CD1c-positive myeloid dendritic cell (primary cell): ENCODE data around the gene SGCD.
"Not testable (repeated sequence)": the region's sequence is repeated elsewhere in the genome, so short reads cannot be mapped to it uniquely, and the experiment has no call there.

Experiments used
- DNase-seq: peaks from one replicate; pipeline ENCODE4 v3.0.0-alpha.2; 2016; ENCODE audit errors: extremely low spot score

The SGCD gene

DNA sequence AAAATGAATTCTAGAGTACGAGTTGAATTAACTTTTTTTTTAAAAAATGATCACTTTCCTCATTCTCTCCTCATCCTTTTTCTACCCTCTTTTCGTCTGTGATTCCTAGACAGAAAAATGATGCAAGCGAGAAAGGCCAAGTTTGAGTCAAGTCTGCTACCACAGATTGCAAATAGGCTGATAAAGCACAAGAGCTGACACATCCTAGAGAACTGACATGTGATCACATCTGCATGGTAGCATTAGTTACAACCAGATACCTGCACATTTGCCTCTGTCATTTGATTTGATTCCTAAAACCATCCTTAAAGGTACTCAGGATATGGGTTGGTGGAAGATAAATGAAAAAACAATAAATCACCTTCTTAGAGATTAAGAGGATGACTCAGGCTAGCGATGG, 297.7 kb downstream of the SGCD start:
- DNase-seq = no peak

DNA sequence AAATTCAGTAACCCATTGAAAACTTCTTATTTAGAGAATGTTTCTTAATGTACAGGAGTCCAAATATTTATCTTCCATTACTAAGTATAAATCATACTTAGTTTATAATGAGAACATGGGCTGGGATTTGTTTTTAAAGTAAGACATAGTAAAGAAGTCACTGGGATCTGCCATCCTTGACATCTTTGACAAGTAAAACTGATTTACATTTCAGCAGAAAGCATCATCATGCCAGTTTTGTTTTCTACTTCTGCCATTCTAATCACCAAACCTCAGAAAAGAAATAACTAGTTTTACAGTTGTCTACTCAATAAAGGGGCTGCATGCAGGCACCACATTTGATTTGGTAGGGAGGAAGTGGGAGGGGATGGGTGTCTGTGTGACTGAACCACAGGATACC, 301.5 kb downstream of the SGCD start:
- no peak for DNase-seq

- DNase-seq = no peak
Observed at GRCh38 chr5:156631005-156631404, 304.0 kb downstream of the SGCD start.

DNA sequence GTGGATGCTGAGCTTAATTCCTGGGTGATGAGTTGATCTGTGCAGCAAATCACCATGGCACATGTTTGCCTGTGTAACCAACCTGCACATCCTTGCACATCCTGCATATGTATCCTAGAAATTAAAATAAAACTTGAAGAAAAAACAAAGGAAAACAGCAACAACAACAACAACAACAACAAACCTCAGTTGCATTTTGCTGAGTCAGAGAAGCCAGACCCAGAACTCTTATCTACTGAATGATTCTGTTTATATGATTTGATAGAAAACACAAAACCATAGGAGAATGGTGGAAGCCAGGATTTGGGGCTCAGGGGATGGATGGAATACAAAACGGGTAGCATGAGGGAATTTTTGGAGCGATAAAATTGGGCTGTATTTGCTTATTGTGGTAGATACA, 307.3 kb downstream of the SGCD start:
- DNase-seq = no peak

DNA sequence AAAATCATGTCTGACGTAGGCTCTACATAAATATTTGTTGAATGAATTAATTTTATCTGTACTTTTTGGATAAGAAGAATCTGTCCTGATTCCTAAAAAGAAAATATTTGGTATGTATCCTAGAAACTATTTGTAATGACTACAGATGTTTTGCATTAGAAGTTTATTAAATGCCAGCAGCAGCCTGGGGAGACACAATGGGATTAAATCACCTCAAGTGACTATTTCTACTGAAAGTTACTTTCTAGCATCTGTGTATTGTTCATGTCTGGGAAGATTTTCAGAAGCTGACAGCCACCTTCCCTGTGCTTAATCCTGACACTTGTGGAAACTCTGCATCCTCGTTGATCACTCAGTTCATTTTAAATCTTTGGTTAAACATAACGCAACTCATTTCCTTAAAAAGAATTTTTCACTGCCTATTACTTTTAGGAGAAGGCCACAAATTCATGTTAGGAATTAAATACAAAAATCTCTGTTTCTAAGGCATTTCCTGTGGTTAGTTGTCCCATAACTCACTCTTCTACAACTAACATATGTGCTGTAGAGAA, 313.8 kb downstream of the SGCD start:
- no peak for DNase-seq

- DNase-seq = no peak
Observed at GRCh38 chr5:156641686-156642085, 314.7 kb downstream of the SGCD start.

DNA sequence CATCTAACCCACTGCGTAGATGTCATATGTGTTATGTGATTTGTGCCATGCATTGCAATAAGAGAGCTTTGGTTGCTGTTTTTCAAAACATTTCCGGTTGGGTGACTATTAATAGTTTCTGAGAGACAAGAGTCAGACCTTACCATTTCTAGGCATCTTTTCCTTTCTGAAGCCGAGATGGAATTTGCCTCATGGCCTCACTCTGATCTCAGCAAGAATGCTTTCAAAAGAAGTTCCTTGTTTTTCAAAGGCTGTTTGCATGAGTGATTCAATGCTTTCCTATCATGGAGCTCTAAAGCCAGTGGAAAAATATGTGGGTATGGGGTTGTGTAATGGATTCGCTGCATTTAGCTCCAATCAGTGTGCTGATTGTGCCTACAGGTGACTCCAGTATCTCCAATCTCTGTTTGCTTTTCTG, 320.1 kb downstream of the SGCD start:
- DNase-seq = no peak

- DNase-seq = no peak
Observed at GRCh38 chr5:156654444-156654843, 327.5 kb downstream of the SGCD start.

DNA sequence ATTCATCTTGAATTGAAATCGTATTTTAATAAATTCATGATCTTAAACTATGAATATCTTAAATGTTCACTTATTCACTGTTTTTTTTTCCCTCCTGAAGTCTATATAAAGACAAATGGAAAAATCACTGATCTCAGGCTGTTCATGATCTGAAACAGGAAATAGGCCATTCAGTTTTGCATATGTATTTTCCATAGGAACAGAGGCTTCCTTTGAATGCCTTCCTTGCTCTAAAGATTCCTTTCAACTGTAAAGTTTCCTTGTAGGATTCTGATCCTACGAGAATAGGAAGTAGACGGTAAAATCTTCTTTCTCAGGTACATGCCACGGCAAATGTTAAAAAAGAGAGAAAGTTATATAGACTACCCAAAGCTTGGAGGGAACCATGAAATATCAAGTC, 328.8 kb downstream of the SGCD start:
- no peak for DNase-seq

DNA sequence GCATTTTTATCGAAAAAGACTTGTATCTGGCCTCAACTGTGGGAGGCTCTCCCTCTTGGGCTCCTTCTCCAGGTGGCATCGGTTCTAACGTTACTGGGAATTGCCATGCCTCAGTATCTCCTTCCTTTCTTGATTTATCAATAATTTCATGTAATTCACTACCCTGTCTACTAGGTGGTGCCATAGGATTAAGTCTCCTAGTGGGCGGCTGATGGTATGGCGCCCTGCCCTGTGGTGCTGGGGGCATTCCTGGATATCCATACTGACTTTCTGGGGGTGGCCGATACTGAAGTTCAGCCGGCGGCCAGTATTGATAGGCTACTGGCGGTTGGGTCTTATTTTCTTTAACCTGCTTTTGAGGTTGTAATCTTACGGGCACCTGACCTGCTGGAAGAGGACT, 337.9 kb downstream of the SGCD start:
- DNase-seq = not testable (repeated sequence)

DNA sequence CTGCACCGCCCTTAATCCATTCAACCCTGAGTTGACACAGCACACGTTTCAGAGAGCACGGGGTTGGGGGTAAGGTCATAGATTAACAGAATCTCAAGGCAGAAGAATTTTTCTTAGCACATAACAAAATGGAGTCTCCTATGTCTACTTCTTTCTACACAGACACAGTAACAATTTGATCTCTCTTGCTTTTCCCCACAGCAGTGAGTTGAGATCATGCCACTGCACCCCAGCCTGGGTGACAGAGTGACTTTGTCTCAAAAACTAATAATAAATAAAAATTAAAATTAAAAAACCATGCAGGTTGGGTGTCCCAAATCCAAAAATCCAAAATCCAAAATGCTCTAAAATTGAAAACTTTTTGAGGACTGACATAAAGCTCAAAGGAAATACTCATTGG, 339.7 kb downstream of the SGCD start:
- DNase-seq = not testable (repeated sequence)

- DNase-seq = no peak
Observed at GRCh38 chr5:156667616-156668015, 340.7 kb downstream of the SGCD start.

DNA sequence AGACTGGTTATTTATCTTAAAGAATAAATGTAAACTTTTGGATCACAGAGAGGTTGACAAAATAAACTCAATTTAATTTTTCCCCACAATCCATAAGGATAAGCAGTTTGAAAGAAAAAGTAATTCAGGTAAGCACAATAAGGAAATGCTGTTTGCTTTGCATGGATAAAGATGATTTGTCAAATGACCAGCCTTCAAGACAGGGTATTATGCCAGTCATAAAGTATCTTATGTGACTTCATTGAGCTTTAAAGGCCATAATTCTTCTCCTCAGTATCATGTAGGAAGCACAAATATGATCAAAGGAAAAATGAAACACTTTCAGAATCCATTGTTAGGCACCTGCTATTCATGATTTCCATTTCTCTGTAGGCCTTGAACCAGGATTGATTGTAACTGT, 342.5 kb downstream of the SGCD start:
- DNase-seq = no peak

DNA sequence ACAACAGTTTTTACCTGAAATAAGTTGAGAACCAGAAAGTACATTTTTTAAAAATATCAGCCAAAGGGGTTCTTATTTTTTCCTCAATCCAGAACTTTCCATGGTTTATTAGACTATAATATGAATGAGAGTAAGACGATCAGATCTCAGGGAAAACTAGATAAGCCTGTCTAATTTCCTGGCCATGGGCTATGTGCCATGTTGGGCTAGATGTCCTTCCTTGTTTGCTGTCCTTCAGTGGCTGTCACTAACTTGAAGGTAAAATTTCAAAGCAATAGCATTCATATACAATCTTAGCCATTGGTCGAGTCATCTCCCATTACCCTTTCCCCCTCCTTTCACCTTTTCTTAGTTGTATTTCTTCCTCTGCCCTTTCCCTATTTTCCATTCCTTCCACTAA, 343.7 kb downstream of the SGCD start:
- no peak for DNase-seq

- no peak for DNase-seq
Observed at GRCh38 chr5:156675395-156675794, 348.4 kb downstream of the SGCD start.

DNA sequence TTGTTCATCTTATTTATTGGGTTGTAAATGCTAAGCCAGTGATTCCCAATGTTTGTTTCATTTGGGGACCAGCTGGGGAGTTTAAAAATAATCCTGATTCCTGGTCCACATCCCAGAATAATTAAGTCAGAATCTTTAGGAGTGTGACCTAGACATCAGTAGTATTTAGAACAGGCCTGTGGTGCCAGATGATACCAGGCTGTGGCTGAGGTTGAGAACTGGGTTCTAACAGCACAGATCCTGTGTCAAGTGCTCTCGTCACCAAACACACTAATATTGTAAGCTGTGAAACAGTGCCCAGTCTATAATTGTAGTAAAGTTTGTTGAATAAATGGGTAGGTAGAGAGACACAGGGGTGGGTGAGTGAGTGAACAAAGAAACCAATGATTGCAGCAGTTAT, 351.0 kb downstream of the SGCD start:
- DNase-seq = no peak

DNA sequence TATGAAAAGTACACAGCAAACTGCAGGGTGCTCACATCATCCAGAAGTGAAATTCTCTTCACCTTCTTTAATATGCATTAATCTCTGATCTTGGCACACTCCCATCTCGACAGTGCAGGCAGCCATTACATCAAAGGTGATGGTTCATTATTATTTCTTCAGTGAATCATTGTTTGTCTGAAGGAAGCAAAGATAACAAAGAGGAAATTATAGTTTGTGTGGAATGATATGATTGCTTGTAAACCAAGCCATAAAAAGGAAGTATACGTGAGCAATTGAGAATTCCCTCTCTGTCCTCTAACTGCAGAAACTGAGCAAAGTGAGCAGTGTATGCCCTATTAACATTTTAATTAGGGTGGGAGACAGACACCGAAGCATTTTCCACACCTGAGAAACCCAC, 351.5 kb downstream of the SGCD start:
- no peak for DNase-seq

DNA sequence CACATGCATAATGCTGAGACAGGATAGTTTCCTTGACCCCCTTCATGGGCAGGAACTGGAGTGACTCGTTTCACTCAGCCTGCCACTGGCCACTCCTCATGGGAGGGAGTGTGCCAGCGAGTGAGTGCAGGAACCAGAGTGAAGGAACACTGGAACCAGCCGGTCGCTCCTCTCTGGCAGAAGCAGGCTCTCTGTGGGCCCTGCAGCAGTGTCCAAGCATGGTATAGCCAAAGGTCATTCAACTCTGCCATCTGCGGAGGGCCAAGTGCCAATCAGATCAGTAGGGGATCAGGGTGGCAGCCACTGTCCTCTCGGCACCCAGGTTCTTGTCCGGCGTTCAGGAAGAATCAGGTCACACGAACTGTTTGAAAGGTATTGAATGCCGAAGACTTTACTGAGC, 353.9 kb downstream of the SGCD start:
- no peak for DNase-seq

- DNase-seq = no peak
Observed at GRCh38 chr5:156681265-156681664, 354.3 kb downstream of the SGCD start.

GRCh38 chr5:156682971-156683370, 356.0 kb downstream of the SGCD start:
- DNase-seq = no peak

DNA sequence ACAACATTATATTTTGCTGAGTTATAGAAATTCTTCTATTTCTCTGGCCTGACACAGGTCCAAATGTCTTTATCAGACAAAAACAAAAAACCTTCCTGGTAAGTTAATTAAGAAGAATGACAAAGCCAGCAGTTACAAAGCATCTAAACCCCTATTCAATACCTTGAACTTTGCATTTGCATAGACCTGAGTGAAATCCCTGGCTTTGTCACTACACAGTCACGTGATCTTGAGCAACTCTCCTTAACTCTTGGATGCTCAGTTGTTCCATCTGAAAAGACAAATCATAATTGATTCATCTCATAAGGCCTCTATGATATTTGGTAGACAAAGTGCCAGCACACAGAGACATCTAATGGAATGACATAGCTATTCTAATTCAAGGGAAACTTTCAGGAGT, 356.5 kb downstream of the SGCD start:
- no peak for DNase-seq

GRCh38 chr5:156684216-156684615, 357.3 kb downstream of the SGCD start:
- no peak for DNase-seq

DNA sequence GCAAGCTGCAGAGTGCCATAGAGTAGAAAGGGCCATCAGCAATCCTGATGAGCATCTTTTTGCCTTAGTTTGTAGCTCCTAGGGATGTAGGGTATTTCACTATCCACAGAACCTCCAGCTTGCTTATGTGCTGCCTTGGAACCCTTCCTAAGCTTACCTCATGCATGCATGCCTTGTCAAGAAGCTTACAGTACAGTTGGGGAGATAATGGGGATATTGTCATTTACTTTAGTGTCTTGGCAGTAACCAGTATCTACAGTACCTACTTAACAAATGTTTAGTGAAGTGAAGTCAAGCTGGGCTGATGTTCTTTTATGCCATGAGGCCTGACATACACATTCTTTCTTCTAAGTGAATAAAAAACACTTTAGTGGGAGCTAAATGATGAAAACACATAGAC, 358.5 kb downstream of the SGCD start:
- no peak for DNase-seq

DNA sequence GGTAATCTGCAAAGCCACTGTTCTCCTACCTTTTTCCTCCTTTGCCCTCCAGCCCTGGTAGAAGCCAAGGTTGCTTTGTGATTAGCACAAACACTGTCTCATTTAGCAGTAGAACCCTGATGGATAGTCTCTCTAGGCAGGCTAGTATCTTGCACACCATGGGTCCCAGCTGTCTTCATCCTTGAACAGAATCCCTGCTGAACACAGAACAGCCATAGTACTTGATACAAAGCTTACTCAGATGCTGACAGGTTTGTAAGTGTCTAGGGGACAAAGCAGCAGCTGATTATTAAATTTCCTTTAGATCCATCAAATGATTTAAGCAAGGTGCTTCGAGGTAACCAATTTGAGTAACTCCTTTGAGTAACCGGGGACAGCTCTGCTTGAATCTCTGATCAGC, 359.4 kb downstream of the SGCD start:
- DNase-seq = no peak

- no peak for DNase-seq
Observed at GRCh38 chr5:156686796-156687195, 359.8 kb downstream of the SGCD start.
